Stimulated activated naive B cell treated with anti-CD40 and anti-IgM and Interleukin-4, amounts not matched to agents 10 μg/mL and 1 μg/mL and 100 μg/mL, for 72 hours (primary cell): ENCODE measurements around the gene MAFB.
A peak's percentile ranks its signal among the peaks of the same experiment; 100 is the strongest.

ENCODE experiments used
- ATAC-seq, 2 donors: fragments of 150-1000 bp; cut with Tn5 transposase; replicated peaks; 2 replicates each; pipeline ENCODE4 v1.10.0; 2021; ENCODE audit warnings: moderate library complexity in 1 of 2
- DNase-seq: peaks from one replicate; pipeline ENCODE4 v3.0.0; 2021
- H3K27ac Mint-ChIP-seq: one replicate; pipeline ENCODE4 v1.8.0; 2022; ENCODE audit warnings: mild to moderate bottlenecking, mixed read lengths
- H3K27me3 Mint-ChIP-seq, 2 donors: one replicate each; pipeline ENCODE4 v1.8.0; 2022; ENCODE audit warnings: mixed read lengths in 2 of 2
- H3K36me3 Mint-ChIP-seq, 2 donors: one replicate each; pipeline ENCODE4 v1.8.0; 2022; ENCODE audit warnings: mixed read lengths in 2 of 2, mild to moderate bottlenecking in 1 of 2
- H3K4me1 Mint-ChIP-seq, 2 donors: one replicate each; pipeline ENCODE4 v1.8.0; 2022; ENCODE audit warnings: mixed read lengths in 2 of 2, mild to moderate bottlenecking in 1 of 2
- H3K4me3 Mint-ChIP-seq, 2 donors: one replicate each; pipeline ENCODE4 v1.8.0; 2022; ENCODE audit warnings: mild to moderate bottlenecking in 2 of 2, mixed read lengths in 2 of 2, moderate library complexity in 1 of 2
- H3K9me3 Mint-ChIP-seq, 2 donors: one replicate each; pipeline ENCODE4 v1.8.0; 2022; ENCODE audit warnings: mixed read lengths in 2 of 2, mild to moderate bottlenecking in 1 of 2

Gene MAFB

GRCh38 chr20:40691566-40692239 lies 2.7 kb upstream of the MAFB start:
- Mint-ChIP-seq H3K36me3 (no peaks in the 10 kb centered on the region), H3K4me3 (no peak overlapping the region), H3K4me1 (peaks cover 16 to 33% of the 10 kb centered on the region in 2 donors), H3K27ac (peak overlapping the region; percentile 63), H3K27me3 (peaks cover 79 to 91% of the 10 kb centered on the region in 2 donors), H3K9me3 (no peaks in the 10 kb centered on the region)
- DNase-seq (no peak), ATAC-seq (no peak)

- H3K36me3 Mint-ChIP-seq = no peaks in the 10 kb centered on the region
- peaks cover 80 to 93% of the 10 kb centered on the region in 2 donors for H3K27me3 Mint-ChIP-seq
- H3K4me1 Mint-ChIP-seq = peaks cover 16 to 33% of the 10 kb centered on the region in 2 donors
- no peak overlapping the region for H3K4me3 Mint-ChIP-seq
- ATAC-seq (no peak), DNase-seq (no peak)
- H3K9me3 Mint-ChIP-seq = no peaks in the 10 kb centered on the region
- H3K27ac Mint-ChIP-seq = peak overlapping the region; percentile 31
These were observed 2.0 kb upstream of the MAFB start for GRCh38 chr20:40690836-40691565.

- ATAC-seq = peak; percentile 66 to 75
- Mint-ChIP-seq H3K9me3 (no peaks in the 10 kb centered on the region), H3K4me3 (peak overlapping the region; percentile 79 to 86), H3K27ac (peak overlapping the region; percentile 93), H3K27me3 (peaks cover 81 to 92% of the 10 kb centered on the region in 2 donors), H3K36me3 (no peaks in the 10 kb centered on the region), H3K4me1 (peaks cover 16 to 33% of the 10 kb centered on the region in 2 donors)
- DNase-seq = peak; percentile 66
These were observed 1.2 kb upstream of the MAFB start for GRCh38 chr20:40689943-40690835.

DNA sequence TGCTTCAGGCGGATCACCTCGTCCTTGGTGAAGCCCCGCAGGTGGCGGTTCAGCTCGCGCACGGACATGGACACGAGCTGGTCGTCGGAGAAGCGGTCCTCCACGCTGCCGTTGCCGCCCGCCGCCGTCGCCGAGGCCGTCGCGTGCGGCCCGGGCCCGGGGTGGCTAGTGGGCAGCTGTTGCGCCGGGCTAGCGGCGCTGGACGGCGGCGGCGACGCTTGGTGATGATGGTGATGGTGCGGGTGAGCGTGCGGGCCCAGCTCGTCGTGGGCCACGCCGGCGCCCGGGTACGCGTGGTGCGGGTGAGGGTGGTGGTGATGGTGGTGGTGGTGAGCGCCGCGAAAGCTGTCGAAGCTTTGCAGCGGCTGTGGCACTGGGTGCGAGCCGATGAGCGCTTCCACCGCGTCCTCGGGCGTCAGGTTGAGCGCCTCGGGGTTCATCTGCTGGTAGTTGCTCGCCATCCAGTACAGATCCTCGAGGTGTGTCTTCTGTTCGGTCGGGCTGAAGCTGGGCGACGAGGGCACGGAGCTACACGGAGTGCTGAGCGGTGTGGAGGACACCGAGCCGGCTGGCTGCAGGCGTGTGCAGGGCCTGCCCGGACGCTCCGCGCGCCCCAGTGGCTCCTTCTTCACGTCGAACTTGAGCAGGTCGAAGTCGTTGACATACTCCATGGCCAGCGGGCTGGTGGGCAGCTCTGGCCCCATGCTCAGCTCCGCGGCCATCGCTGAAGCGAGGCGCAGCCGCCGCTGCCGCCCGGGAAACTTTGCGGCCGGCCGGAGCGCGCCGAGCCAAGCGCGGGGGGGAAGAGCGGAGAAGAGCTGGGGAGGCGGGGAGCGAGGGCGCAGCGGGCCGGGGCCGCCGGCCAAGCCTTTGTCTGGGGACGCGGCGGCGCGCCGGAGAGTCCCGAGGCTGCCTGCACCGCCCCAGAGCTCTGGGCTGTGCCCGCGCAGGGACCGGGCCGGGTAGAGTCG lies 622 bp downstream of the MAFB start:
- Mint-ChIP-seq H3K27me3 (peaks cover 81 to 92% of the 10 kb centered on the region in 2 donors), H3K36me3 (no peaks in the 10 kb centered on the region), H3K4me3 (peak overlapping the region; percentile 50 to 75), H3K27ac (peak overlapping the region; percentile 83), H3K9me3 (no peaks in the 10 kb centered on the region), H3K4me1 (peaks cover 17 to 33% of the 10 kb centered on the region in 2 donors)
- no peak for DNase-seq
- ATAC-seq = no peak

- Mint-ChIP-seq H3K9me3 (no peaks in the 10 kb centered on the region), H3K4me3 (peak overlapping the region; percentile 55 to 56), H3K27ac (peak overlapping the region; percentile 76), H3K36me3 (no peaks in the 10 kb centered on the region), H3K27me3 (peaks cover 82 to 92% of the 10 kb centered on the region in 2 donors), H3K4me1 (peaks cover 18 to 38% of the 10 kb centered on the region in 2 donors)
- DNase-seq = no peak
- no peak for ATAC-seq
These were observed 1.5 kb downstream of the MAFB start for GRCh38 chr20:40687384-40688128.

DNA sequence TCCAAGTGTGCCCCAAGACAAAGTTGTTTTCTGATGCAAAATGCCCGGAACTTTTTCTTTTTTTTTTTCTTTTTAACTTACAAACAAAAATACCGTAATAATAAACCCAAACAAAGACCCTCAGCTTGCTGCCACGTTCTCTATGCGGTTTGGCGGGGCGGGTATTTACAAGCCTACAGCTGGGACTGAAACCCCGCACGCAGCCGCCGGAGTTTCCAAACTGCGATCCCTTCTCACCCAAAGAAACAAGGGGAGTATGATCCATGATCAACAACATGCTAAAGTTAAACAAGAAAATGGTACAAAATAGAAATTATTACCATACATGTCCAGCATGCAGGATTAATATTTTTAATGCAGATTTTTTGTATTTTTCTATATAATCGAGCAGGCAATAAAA lies 2.1 kb downstream of the MAFB start:
- ATAC-seq (no peak), DNase-seq (no peak)
- no peak overlapping the region for H3K4me3 Mint-ChIP-seq
- peaks cover 82 to 92% of the 10 kb centered on the region in 2 donors for H3K27me3 Mint-ChIP-seq
- H3K36me3 Mint-ChIP-seq = peaks cover 0 to 2% of the 10 kb centered on the region in 2 donors
- H3K4me1 Mint-ChIP-seq = peaks cover 17 to 36% of the 10 kb centered on the region in 2 donors
- H3K9me3 Mint-ChIP-seq = no peaks in the 10 kb centered on the region
- H3K27ac Mint-ChIP-seq = no peak overlapping the region

DNA sequence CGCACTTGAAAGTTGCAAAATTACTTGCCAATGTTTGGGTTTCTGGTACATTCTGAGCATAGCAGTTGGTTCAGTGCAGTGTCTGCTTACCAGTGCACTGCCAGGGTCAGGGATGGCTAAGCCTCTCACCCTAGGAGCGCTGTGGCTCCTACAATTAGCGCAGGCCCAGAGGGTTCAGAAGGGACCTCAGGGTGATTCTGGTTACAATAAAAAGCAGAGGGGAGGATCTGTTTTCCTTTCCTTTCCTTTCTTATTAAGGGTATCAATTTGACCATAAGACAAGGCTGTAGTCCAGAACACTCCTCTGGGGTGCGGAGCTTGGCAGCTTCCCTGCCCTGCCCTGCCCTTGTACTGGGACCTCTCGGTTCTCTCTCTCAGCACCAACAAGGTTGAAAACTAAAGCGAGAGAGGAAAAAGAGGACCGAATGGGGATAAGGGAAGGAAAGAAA lies 2.6 kb downstream of the MAFB start:
- DNase-seq (no peak), ATAC-seq (no peak)
- Mint-ChIP-seq H3K4me3 (no peak overlapping the region), H3K36me3 (peaks cover 0 to 2% of the 10 kb centered on the region in 2 donors), H3K4me1 (peaks cover 15 to 36% of the 10 kb centered on the region in 2 donors), H3K27ac (peak overlapping the region; percentile 5), H3K27me3 (peaks cover 82 to 92% of the 10 kb centered on the region in 2 donors), H3K9me3 (no peaks in the 10 kb centered on the region)

GRCh38 chr20:40685349-40685748 lies 3.7 kb downstream of the MAFB start:
- H3K27me3 Mint-ChIP-seq = peaks cover 78 to 90% of the 10 kb centered on the region in 2 donors
- no peak overlapping the region for H3K27ac Mint-ChIP-seq
- ATAC-seq = no peak
- no peaks in the 10 kb centered on the region for H3K9me3 Mint-ChIP-seq
- H3K36me3 Mint-ChIP-seq = peaks cover 0 to 2% of the 10 kb centered on the region in 2 donors
- peaks cover 14 to 33% of the 10 kb centered on the region in 2 donors for H3K4me1 Mint-ChIP-seq
- no peak for DNase-seq
- no peak overlapping the region for H3K4me3 Mint-ChIP-seq

DNA sequence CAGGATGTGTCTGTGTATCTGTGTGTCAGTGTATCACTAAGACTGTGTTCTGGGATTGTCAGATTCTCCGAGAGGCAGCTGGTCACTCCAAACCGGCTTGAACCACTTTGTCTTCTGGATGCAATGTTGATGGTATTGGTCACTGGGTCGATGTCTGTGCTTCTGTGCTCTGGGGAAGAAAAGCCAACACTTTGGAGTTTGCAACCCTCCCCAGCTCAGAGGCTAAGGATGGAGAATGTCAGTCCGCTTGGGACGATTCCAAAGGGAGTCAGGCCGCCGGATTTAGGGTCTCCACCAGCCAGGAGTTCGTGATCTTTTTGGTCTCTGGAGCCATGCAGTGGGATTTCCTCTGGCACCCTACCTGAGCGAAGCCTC lies 5.2 kb downstream of the MAFB start:
- Mint-ChIP-seq H3K4me3 (no peak overlapping the region), H3K9me3 (no peaks in the 10 kb centered on the region), H3K27ac (peak overlapping the region; percentile 37), H3K4me1 (peaks cover 9 to 21% of the 10 kb centered on the region in 2 donors), H3K27me3 (peaks cover 73 to 89% of the 10 kb centered on the region in 2 donors), H3K36me3 (peaks cover 0 to 2% of the 10 kb centered on the region in 2 donors)
- DNase-seq (no peak), ATAC-seq (no peak)

- ATAC-seq = no peak
- Mint-ChIP-seq H3K4me3 (no peak overlapping the region), H3K36me3 (peaks cover 0 to 2% of the 10 kb centered on the region in 2 donors), H3K27ac (peak overlapping the region; percentile 65), H3K4me1 (peaks cover 7 to 16% of the 10 kb centered on the region in 2 donors), H3K27me3 (peaks cover 73 to 90% of the 10 kb centered on the region in 2 donors), H3K9me3 (no peaks in the 10 kb centered on the region)
- no peak for DNase-seq
These were observed 5.7 kb downstream of the MAFB start for GRCh38 chr20:40683221-40683893.

GRCh38 chr20:40682104-40682981 lies 6.7 kb downstream of the MAFB start:
- no peak for DNase-seq
- H3K4me1 Mint-ChIP-seq = peaks cover 5 to 10% of the 10 kb centered on the region in 2 donors
- no peak for ATAC-seq
- peak overlapping the region in 1 of 2 donors; percentile 29 for H3K4me3 Mint-ChIP-seq
- no peak overlapping the region for H3K27ac Mint-ChIP-seq
- H3K9me3 Mint-ChIP-seq = no peaks in the 10 kb centered on the region
- peaks cover 0 to 2% of the 10 kb centered on the region in 2 donors for H3K36me3 Mint-ChIP-seq
- H3K27me3 Mint-ChIP-seq = peaks cover 70 to 88% of the 10 kb centered on the region in 2 donors
